HepG2 (cell line): ENCODE data around the gene CCDC121. TPM values are rescaled to one million over a fixed set of nuclear protein-coding genes. Genes with fewer than 3 reads are reported as not detected.

ENCODE experiments used
- ATAC-seq: fragments of 200-7000 bp; cut with Tn5 transposase; 3 replicates; pipeline ENCODE4 v1.9.1; 2020; ENCODE audit warnings: mild to moderate bottlenecking, moderate library complexity
- BruUV-seq: library from RNA; stranded (reverse); fragments of 400-500 nt; replicated peaks from 2 replicates; lab custom pipeline; 2021; lab: Mats Ljungman, UMichigan
- CTCF ChIA-PET: fragments of 300-600 bp; formaldehyde crosslinking; extraction: SDS; loops from one replicate; lab custom pipeline; 2021; ENCODE audit warnings: low total read pairs, inconsistent platforms, low intra/inter-chr PET ratio; lab: Yijun Ruan, JAX
- POLR2A ChIA-PET: fragments of 350-600 bp; sonication (Branson Sonifier 250); formaldehyde crosslinking; loops from one replicate; lab custom pipeline; 2020; ENCODE audit warnings: antibody characterized with exemption, inconsistent platforms; lab: Yijun Ruan, JAX
- DNase-seq: peaks from one replicate; pipeline ENCODE4 v3.0.0-alpha.2; 2015; ENCODE audit warnings: low spot score
- FAIRE-seq: peaks from 3 replicates; lab custom pipeline; 2011; peaks lifted over from hg19 to GRCh38; lab: Jason Lieb, UNC
- H2AFZ ChIP-seq: one replicate; pipeline ENCODE4 v1.6.1; 2011; ENCODE audit warnings: low read length, inconsistent platforms
- H3K27ac ChIP-seq: fragments of 300-600 bp; 3 replicates; pipeline ENCODE4 v1.8.0; 2011; ENCODE audit warnings: mixed run types, mild to moderate bottlenecking, mixed read lengths, low read length, inconsistent platforms; ENCODE audit not compliant: insufficient read depth; ENCODE audit errors: extremely low read length
- H3K27me3 ChIP-seq, 2 experiments: fragments of 200-600 bp in 1 of 2; 2 replicates in 1 of 2; 3 replicates in 1 of 2; pipeline versions ENCODE4 v1.6.0 to v1.8.0; 2011; ENCODE audit warnings: low read length in 2 of 2, mild to moderate bottlenecking in 2 of 2, moderate library complexity in 2 of 2, inconsistent platforms in 1 of 2; ENCODE audit not compliant: insufficient read depth in 2 of 2, control insufficient read depth in 1 of 2
- H3K36me3 ChIP-seq, 2 experiments: fragments of 200-600 bp in 1 of 2; replicated peaks in 1 of 2; 2 replicates in 1 of 2; 3 replicates in 1 of 2; pipeline versions ENCODE4 v1.5.1 to v1.8.0; 2011; ENCODE audit warnings: low read length in 2 of 2, inconsistent platforms in 1 of 2; ENCODE audit not compliant: insufficient read depth in 2 of 2, control insufficient read depth in 1 of 2
- H3K4me1 ChIP-seq: 2 replicates; pipeline ENCODE4 v1.5.1; 2012; ENCODE audit warnings: low read length, inconsistent platforms; ENCODE audit not compliant: insufficient read depth
- H3K4me2 ChIP-seq: 2 replicates; pipeline ENCODE4 v1.6.0; 2011; ENCODE audit warnings: low read depth, low read length, inconsistent platforms
- H3K4me3 ChIP-seq, 3 experiments: fragments of 200-600 bp in 1 of 3; sonication (generic), shearing (Covaris generic) in 1 of 3; replicated peaks in 1 of 3; 2 replicates each; pipeline ENCODE4 v1.5.1; 2011 to 2016; ENCODE audit warnings: low read length in 3 of 3, inconsistent platforms in 2 of 3, low read depth in 2 of 3, mild to moderate bottlenecking in 2 of 3, control low read depth in 1 of 3, mixed read lengths in 1 of 3; ENCODE audit not compliant: insufficient read depth in 1 of 3
- H3K79me2 ChIP-seq: one replicate; pipeline ENCODE4 v1.6.1; 2011; ENCODE audit warnings: low read length, inconsistent platforms; ENCODE audit not compliant: insufficient read depth
- H3K9ac ChIP-seq: 2 replicates; pipeline ENCODE4 v1.6.0; 2011; ENCODE audit warnings: mild to moderate bottlenecking, low read depth, low read length, inconsistent platforms; ENCODE audit not compliant: insufficient read depth
- H3K9me3 ChIP-seq: 2 replicates; pipeline ENCODE4 v1.5.1; 2012; ENCODE audit warnings: mild to moderate bottlenecking, low read length
- H4K20me1 ChIP-seq: 2 replicates; pipeline ENCODE4 v1.6.0; 2011; ENCODE audit warnings: inconsistent platforms, mild to moderate bottlenecking, low read length, moderate library complexity; ENCODE audit not compliant: insufficient read depth
- DDIT3 ChIP-seq: sonication (generic); formaldehyde crosslinking; IDR thresholded peaks from 2 replicates; pipeline ENCODE4 v1.4.0; 2020; ENCODE audit warnings: mild to moderate bottlenecking, missing genetic modification reagents
- IKZF1 ChIP-seq: fragments of 450-650 bp; IDR thresholded peaks from 2 replicates; pipeline ENCODE4 v1.7.1; 2016
- MAFF ChIP-seq: IDR thresholded peaks from 2 replicates; pipeline ENCODE4 v1.6.1; 2011; ENCODE audit warnings: low read depth, low read length, improper control_type of control experiment
- MAFK ChIP-seq, 2 experiments: IDR thresholded peaks in 1 of 2; conservative IDR thresholded peaks in 1 of 2; 2 replicates each; pipeline ENCODE4 v1.6.1; 2011; ENCODE audit warnings: improper control_type of control experiment in 2 of 2, low read length in 2 of 2
- SKIL ChIP-seq: sonication (generic); formaldehyde crosslinking; IDR thresholded peaks from 2 replicates; pipeline ENCODE4 v1.8.0; 2022; ENCODE audit warnings: missing genetic modification reagents, mild to moderate bottlenecking, moderate library complexity, borderline replicate concordance
- TGIF2 ChIP-seq: IDR thresholded peaks from 2 replicates; pipeline ENCODE4 v1.6.1; 2016; ENCODE audit warnings: control low read depth, missing compliant biosample characterization
- THAP11 ChIP-seq: IDR thresholded peaks from 2 replicates; pipeline ENCODE4 v1.6.1; 2016; ENCODE audit warnings: missing biosample characterization, missing genetic modification reagents
- ZMYM3 ChIP-seq: sonication (generic); formaldehyde crosslinking; IDR thresholded peaks from 2 replicates; pipeline ENCODE4 v1.5.1; 2020; ENCODE audit warnings: mild to moderate bottlenecking, missing genetic modification reagents
- ZNF510 ChIP-seq: sonication (generic); formaldehyde crosslinking; IDR thresholded peaks from 2 replicates; pipeline ENCODE4 v1.4.0; 2020; ENCODE audit warnings: low read depth, mild to moderate bottlenecking, missing genetic modification reagents
- ZNF564 ChIP-seq: sonication (generic); formaldehyde crosslinking; IDR thresholded peaks from 2 replicates; pipeline ENCODE4 v1.8.1; 2023; ENCODE audit warnings: mild to moderate bottlenecking, missing genetic modification reagents
- ZNF703 ChIP-seq: sonication (generic); formaldehyde crosslinking; IDR thresholded peaks from 2 replicates; pipeline ENCODE4 v1.5.1; 2020; ENCODE audit warnings: missing genetic modification reagents, mild to moderate bottlenecking, moderate library complexity, borderline replicate concordance
- WGBS: methylation state at CpG from one replicate; pipeline ENCODE4 v1.1.6; 2017; ENCODE audit warnings: low lambda C conversion rate; 5-methylcytosine and 5-hydroxymethylcytosine counted together
- in situ Hi-C: cut with HindIII; loops from 2 replicates; pipeline ENCODE4 v1.10.0; 2017; ENCODE audit warnings: low pct_unique_long_range_greater_than_20kb; ENCODE audit not compliant: extremely low pct_ligation_motif_present
- intact Hi-C: fragments of 100-400 bp; cut with micrococcal nuclease; formaldehyde crosslinking; loops from one replicate; pipeline ENCODE4 v1.10.0; 2022; ENCODE audit not compliant: unreplicated experiment
- polyA plus RNA-seq, 8 experiments: library from polyadenylated mRNA; depleted of rRNA in 3 of 8; stranded (reverse) in 7 of 8; unstranded in 1 of 8; fragments of >200 nt; fragmentation: Illumina TruSeq in 4 of 8; extraction: Trizol in 4 of 8; gene quantifications; 2 replicates each; pipeline versions ENCODE4 v1.2.1 to v1.2.3, GENCODE V29; 2011 to 2016; ENCODE audit warnings: low read depth in 4 of 8, missing spikeins in 1 of 8, mixed read lengths in 1 of 8; ENCODE audit not compliant: insufficient read depth in 1 of 8
- total RNA-seq, 5 experiments: library from RNA; depleted of rRNA; stranded (reverse); fragments of >200 nt; fragmentation: Illumina TruSeq; extraction: Trizol; gene quantifications; 2 replicates each; pipeline ENCODE4 v1.2.3, GENCODE V29; 2016; ENCODE audit warnings: low read depth in 1 of 5

Gene CCDC121
- total and polyA plus RNA-seq, 2 of the 13 experiments (the other 11 are each of a cell fraction or from before 2014, with no cell fraction given) = 1.9 to 3.0 TPM

- peaks cover 32 to 84% of the 10 kb centered on the region in 2 experiments for H3K36me3 ChIP-seq
- no peaks in the 10 kb centered on the region for H3K79me2 ChIP-seq
- ChIA-PET POLR2A (interaction anchor here (0.8 to 1.5 kb wide), 2 partner anchors 8 to 72 kb away, joined by 3 read pairs; partner anchors contain the start of genes SLC4A1AP, SUPT7L and ZNF512), CTCF (no interaction called here)
- no peak for DNase-seq
- H3K4me2 ChIP-seq = no peak overlapping the region
- H3K9ac ChIP-seq = no peak overlapping the region
- H3K4me1 ChIP-seq = no peaks in the 10 kb centered on the region
- BruUV-seq = no TSS peak
- no peaks in the 10 kb centered on the region for H3K9me3 ChIP-seq
- no peak overlapping the region for H3K4me3 ChIP-seq
- H4K20me1 ChIP-seq = no peaks in the 10 kb centered on the region
- H2AFZ ChIP-seq = no peak overlapping the region
- no peak for ATAC-seq
- H3K27me3 ChIP-seq = no peaks in the 10 kb centered on the region
- H3K27ac ChIP-seq = no peak overlapping the region
- FAIRE-seq = no peak
- TF ChIP-seq THAP11 (CRISPR knock-in tag) = no peak
- TF ChIP-seq DDIT3 (CRISPR knock-in tag) = no peak
- no peak for TF ChIP-seq SKIL (CRISPR knock-in tag)
- no peak for TF ChIP-seq ZNF510 (CRISPR knock-in tag)
- TF ChIP-seq ZMYM3 (CRISPR knock-in tag) = no peak
- no peak for TF ChIP-seq ZNF703 (CRISPR knock-in tag)
- peak; percentile 87 to 92 for TF ChIP-seq MAFK (conservative IDR thresholded peaks at IDR 0.05 in 1 of 2, IDR thresholded peaks at IDR 0.05 in 1 of 2; ENCODE audit: low read length in 2 of 2)
- 0 out of 2 replicates have a peak, but pooled peaks have one; percentile 31 for TF ChIP-seq TGIF2 (CRISPR knock-in tag)
- no peak for TF ChIP-seq IKZF1
- TF ChIP-seq MAFF = peak; percentile 84
- no peak for TF ChIP-seq ZNF564 (CRISPR knock-in tag)
- 94% methylated on average over 7 of the region's 7 CpGs for WGBS
- intact Hi-C loops (no loop called here), in situ Hi-C loops (no loop called here)
Measured at GRCh38 chr2:27655155-27655951, 26.5 kb upstream of the CCDC121 start.
